Stimulated activated CD8-positive, alpha-beta memory T cell treated with anti-CD3 and anti-CD28 coated beads, Interleukin-12 subunit alpha, Interleukin-12 subunit beta, amount 100 ng/mL, for 24 hours (primary cell): ENCODE data around the gene PARP15.
"Not testable (repeated sequence)": the region's sequence is repeated elsewhere in the genome, so short reads cannot be mapped to it uniquely, and the experiment has no call there.

Experiments used
- DNase-seq: peaks from one replicate; pipeline ENCODE4 v3.0.0-alpha.2; 2020; ENCODE audit errors: extremely low read depth

PARP15 gene

DNA sequence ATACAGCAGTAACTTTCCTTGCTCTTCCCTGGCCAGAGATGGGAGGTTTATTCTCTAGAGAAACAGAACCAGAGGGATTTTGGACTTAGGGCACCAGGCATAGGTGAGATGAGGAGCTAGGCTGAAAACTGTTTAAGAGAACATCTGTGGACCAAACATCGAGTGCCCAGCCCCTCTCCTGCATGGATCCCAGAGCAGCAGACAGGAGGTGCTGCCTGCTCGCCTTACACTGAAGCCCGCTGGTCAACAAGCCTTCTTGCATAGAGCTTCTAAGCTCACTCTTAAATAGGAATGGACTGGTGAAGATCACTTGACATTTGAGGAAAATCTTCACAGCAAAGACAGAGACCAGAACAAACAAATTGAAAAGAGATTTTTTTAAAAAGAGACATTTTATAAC is 41.2 kb downstream of the PARP15 start:
- DNase-seq: no peak

DNA sequence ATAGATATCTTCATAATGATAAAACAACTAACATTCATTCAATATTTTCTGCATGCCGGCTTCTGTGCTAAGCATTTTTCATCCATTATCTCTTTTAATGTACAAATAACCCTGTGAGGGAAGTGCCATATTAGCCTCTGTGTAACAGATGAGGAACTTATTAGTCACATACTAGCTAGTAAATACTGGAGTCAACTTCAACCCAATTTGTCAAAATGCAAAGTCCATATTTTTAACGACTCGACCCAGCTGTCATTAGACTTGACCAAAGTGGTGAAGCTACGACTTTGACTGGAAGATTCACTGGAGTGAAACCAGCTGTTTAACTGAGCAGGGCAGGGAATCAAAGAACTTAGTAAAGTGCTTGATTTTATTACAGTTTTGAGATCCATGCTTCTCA is 41.6 kb downstream of the PARP15 start:
- DNase-seq: no peak

DNA sequence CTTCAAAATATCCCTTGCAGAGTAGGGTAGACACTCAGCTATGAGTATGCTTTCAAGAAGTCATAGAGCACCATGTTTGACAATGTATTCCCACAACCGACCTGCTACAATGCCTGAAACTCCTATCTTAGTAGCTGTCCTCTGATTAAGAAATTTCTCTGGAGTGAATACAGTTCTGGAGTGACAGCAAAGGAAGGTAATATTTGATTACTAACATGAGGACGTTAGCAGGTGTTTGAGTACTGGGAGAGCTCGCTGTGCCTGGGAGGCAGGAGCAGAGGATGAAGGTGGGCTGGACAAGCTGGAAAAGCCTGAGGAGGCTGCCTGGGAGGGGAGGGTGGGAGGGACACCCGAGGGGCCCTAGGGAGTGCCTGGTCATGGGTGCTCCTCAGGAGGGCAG is 42.9 kb downstream of the PARP15 start:
- DNase-seq: no peak

DNA sequence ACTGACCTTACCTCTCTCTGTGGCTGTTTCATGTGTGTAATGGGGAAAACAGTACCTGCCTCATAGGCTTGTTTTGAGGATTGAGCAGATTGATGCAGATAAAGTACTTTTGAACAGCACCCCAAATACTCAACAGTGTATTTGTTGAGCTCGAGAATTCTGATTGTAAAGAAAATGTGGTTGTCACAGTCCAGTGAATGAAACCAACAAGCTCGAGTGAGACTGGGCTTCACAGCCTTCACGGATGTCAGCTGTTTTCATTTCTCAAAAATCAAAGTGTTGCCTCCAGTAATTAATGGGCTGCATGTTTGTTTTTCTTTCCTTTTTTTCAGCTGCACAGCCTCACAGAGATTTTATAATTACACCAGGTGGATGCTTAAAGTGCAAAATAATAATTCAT is 43.7 kb downstream of the PARP15 start:
- DNase-seq: no peak

DNA sequence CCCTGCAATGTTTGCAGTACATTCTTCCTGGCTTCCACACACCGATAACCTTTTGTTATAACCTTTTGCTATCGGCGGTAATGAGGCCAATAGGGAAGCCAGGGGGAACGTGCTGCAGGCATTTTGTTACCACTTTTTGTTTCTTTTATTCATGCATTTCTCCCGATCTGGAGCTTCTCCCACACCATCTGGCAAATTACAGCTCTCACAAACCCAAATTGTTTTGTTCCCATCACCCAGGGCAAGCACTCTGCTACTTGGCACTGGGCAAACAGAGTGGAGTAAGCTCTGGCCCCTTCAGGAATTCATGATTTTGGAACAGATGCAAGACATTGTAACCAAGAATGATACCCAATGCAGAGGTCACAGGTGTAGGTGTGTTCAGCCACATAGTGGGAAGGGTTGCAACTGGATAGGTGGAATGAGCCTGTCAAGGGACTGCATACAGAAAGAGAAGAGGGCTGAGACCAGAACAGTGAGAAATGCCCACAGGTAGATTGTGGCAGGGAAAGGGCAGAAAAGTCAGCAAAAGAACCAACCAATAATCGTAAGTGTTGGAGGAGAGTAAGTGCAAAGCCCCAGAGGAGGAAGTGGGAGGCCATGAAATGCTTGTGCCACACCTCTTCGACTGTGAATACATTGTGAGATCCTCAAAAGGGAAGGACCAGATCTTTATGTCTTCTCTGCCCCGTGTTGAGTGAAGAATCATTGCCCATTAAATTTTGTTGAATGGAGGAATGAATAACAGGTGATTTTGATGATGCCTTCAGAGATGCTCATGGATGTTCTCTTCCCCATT is 45.8 kb downstream of the PARP15 start:
- DNase-seq: no peak

DNA sequence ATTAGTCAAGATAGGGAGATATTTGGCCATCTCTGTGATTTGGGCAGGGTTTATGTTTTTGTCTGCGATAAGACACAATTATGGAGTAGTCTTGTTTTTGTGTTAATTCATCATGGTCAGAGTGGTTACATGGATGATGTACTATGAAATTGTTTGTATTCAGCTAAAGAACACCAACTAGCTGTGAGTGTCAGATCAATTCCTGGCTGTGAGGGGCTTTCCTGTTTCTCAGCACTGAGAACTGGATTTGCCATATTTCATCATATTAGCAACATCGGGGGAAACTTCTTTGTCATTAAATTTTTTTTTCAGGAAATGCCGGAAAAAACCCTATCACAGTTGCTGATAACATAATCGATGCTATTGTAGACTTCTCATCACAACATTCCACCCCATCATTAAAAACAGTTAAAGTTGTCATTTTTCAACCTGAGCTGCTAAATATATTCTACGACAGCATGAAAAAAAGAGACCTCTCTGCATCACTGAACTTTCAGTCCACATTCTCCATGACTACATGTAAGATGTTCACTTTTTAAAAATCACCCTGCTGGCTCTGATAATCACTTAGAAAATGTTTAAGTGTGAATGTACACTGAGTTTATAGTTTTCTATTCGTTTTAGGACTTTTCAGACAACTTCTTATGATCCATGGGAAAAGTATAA is 49.2 kb downstream of the PARP15 start:
- DNase-seq: no peak

DNA sequence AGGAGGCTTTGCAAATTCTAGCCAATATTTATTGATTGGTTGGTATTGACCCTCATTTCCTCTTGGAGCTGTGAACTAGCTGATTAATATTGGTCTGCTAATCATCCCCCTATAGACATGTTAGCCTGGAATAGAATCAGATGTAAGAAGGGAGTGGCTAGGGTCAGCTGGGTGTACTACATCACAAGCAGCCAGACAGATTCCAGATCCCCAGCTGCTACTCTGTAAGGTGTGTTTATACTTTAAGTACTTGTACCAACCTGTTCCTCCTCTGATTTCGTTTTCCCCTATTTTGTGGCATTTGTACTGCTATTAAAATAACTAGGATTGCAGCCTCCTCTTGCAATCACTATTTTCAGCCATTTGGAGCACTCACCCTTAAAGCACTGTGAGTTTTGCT is 49.9 kb downstream of the PARP15 start:
- DNase-seq: no peak

DNA sequence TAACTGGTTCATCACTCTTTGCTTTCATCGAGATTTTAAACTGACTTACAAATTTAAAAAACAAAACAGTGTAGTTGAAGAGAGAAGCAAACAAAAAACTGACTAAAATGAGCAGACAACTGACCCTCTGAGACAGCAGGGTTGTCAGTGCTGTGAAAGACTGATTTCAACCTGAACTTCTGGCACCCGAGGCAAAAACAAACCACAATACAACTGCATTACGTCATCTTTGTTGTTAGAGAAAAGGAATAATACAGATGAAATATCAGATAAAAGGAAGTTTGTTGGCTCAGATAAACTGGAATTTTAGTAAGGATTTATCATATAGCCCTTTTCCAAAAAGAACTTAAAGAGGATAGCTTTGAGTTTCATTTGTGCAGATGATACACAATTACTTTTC is 51.1 kb downstream of the PARP15 start:
- DNase-seq: no peak

DNA sequence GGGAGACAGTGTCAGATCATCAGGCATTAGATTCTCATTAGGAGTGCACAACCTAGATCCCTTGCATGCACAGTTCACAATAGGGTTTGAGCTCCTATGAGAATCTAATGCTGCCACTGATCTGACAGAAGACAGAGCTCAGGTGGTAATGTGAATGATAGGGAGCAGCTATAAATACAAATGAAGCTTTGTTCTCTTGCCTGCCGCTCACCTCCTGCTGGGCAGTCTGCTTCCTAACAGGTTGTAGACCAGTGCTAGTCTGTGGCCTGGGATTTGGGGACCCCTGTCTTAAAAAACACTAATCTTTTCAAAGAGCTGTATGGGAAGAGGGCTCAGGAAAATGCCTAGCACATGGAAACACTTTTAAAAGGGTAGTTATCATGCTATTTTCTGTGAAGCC is 52.3 kb downstream of the PARP15 start:
- no peak for DNase-seq

DNA sequence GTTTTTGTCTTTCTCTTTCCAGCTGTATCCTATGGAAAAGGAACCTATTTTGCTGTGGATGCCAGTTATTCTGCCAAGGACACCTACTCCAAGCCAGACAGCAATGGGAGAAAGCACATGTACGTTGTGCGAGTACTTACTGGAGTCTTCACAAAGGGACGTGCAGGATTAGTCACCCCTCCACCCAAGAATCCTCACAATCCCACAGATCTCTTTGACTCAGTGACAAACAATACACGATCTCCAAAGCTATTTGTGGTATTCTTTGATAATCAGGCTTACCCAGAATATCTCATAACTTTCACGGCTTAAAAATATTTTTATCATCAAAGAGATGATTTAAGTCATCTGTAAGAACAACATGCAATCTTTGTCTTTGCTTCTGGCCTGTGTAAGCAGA is 58.3 kb downstream of the PARP15 start:
- DNase-seq: no peak

DNA sequence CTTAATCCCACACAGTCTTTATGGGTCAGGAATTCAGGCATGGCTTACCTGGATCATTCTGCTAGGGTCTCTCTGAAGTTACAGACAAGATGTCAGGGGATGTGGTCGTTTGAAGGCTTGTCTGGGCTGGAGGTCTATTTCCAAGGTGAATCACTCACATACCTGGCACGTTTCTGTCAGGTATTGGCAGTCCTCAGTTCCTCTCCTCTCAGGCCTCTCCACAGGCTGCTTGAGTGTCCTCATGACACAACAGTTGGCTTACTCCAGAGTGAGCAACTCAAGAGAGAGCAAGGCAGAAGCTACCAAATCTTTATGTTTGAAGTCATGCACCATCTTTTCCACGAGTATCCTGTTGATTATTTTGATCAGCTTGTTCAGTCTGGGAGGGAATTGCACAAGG is 59.2 kb downstream of the PARP15 start:
- DNase-seq: no peak

DNA sequence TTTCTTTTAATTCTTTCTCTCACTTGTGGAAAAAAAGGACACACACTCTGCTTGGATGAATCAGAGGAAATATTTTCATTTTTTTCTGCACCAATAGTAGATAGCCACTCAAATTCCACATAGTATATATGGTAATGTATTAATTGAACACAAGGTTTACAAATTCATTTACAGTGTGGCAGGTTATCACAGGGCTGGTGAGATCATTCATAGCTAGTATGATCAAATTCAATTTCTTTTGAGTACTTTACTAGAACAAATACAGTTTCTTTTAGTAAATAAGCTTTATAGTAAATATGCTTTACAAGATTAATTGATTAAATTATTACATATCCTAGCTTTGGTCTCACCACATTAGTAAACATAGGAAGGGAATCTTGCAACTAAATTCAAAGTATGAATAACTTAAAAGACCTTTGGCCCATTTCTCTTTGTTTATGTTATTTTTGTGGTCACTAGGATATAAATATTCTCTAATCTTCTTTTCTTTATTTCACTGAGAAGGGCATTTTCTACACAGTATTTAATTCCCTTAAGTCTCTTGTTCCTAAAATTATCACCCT is 63.1 kb downstream of the PARP15 start:
- no peak for DNase-seq

DNA sequence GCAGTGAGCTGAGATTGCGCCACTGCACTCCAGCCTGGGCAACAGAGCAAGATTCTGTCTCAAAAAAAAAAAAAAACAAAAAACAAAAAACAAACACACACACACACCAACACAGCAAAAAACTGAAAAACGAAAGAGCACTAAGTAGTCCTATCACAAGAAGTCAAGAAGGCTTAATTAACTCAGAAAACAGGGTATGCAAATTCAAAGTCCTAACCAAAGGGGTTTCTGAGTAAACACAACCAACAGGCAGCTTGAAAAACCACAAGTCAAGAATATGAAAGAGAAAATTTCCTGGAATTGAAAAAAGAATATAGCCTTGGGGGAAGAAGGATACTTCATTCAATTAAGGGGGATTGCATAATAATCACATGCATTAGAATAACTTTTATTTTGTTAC is 65.5 kb downstream of the PARP15 start:
- no peak for DNase-seq

DNA sequence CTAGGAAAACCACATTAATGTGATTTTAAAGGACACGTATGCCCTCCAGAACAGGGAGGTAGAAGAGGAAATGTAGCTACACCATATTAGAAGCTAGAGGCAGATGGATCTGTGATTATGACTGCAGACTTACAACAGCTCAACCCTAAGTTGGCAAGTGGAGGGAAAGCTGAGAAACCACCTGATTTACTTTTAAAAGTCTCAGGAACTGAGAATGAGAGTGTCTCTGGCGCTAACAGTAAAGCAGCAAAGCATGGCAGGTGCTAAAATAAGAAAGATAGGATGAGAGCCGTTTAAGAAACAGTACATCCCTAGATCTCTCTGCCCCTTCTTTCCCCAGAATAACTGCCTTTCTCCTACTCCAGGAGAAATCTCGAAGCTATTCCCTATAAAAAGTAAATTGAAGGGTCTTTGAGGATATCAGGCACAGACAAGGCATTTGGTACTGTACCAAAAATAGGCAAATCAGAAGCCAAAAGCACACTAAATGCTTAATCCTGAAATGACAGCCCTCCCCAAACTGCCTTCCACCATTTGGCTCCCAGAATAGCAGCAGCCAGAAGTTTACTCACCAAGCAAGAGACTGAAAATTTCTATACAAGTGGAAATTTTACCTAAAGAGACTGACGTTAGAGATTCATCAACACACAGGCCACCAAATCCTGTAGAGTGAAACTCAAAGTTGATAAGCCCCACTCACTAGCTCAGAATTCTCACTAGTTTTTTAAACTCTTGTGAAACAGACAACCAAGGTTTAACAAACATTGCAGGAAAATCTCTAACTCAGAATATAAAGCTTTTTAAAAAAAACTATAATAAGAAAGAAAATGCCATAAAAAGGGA is 68.9 kb downstream of the PARP15 start:
- no peak for DNase-seq

DNA sequence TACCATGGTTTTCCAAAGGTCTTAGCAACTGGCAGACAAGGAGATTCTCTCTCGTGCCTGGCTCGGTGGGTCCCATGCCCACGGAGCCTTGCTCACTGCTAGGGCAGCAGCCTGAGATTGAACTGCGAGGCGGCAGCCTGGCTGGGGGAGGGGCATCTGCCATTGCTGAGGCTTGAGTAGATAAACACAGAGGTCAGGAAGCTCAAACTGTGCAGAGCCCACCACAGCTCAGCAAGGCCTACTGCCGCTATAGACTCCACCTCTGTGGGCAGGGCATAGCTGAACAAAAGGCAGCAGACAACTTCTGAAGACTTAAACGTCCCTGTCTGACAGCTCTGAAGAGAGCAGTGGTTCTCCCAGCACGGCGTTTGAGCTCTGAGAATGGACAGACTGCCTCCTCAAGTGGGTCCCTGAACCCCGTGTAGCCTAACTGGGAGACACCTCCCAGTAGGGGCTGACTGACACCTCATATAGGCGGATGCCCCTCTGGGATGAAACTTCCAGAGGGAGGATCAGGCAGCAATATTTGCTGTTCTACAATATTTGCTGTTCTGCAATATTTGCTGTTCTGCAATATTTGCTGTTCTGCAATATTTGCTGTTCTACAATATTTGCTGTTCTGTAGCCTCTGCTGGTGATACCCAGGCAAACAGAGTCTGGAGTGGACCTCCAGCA is 73.9 kb downstream of the PARP15 start:
- DNase-seq: not testable (repeated sequence)

DNA sequence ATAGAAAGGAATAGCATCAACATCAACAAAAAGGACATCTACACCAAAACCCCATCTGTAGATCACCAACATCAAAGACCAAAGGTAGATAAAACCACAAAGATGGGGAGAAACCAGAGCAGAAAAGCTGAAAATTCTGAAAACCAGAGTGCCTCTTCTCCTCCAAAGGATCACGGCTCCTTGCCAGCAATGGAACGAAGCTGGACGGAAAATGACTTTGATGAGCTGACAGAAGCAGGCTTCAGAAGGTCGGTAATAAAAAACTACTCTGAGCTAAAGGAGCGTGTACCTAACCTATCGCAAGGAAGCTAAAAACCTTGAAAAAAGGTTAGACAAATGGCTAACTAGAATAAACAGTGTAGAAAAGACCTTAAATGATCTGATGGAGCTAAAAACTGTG is 74.5 kb downstream of the PARP15 start:
- DNase-seq: not testable (repeated sequence)

DNA sequence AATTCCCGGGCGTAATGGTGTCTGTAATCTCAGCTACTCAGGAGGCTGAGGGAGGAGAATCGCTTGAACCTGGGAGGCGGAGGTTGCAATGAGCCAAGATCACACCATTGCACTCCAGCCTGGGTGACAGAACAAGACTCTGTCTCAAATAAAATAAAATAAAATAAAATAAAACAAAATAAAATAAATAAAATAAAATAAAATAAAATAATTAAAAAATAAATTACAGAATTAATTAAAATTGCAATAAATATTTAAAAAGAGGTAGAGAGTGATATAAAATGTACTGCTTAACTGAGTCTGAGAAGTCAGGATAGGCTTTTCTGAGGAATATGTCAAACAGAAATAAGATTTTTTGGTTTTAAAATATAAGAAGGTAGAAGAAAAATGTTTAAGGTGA is 80.9 kb downstream of the PARP15 start:
- DNase-seq: not testable (repeated sequence)

DNA sequence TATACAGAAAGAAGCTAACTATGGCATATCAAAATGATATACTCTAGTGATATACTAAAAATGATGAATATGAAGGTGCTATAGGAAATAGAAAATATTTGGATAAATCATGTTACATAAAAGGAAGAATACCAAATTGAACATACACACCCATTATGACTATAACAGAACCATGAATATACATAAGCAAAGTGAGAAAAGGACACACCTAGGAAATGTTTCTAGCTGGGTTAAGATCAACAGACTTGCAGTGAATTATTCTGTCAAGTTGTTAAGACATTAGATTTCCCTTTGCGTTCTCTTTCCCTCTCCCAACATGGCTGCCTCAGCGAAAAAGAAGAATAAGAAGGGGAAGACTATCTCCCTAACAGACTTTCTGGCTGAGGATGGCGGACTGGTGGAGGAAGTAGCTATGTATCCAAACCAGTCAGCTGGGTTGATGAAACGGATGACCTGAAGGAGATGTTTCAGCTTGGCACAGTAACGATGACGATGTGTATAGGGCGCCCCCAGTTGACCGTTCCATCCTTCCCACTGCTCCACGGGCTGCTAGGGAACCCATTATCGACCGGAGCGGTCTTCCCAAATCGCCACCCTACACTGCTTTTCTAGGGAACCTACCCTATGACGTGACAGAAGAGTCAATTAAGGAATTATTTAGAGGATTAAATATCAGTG is 83.0 kb downstream of the PARP15 start:
- no peak for DNase-seq

DNA sequence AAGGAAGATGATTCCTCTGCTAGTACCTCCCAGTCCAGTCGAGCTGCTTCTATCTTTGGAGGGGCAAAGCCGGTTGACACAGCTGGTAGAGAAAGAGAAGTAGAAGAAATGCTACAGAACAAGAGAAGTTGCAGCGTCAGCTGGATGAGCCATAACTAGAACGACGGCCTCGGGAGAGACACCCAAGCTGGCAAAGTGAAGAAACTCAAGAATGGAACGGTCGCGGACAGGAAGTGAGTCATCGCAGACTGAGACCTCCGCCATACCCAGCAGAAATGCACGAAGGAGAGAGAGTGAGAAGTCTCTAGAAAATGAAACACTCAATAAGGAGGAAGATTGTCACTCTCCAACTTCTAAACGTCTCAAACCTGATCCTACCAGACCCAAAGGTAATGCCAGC is 84.2 kb downstream of the PARP15 start:
- DNase-seq: no peak

DNA sequence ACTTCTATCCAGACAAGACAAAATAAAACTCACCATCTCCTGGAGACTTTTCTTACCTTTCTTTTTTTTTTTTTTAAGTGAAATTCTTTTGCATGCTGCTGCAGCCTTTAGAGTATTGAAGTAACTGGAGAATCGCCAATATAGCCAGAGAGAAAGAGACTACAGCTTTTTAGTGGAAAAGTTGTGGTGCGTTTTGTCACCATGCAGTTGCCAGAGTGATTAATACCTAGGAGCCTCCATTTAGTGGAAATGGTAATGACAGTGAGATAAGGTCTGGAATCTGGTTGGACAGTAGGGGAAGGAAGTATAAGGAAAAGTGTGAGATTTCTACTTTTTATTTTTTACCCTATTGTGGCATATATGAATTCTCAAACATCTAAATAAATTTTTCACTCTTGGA is 85.1 kb downstream of the PARP15 start:
- no peak for DNase-seq

DNA sequence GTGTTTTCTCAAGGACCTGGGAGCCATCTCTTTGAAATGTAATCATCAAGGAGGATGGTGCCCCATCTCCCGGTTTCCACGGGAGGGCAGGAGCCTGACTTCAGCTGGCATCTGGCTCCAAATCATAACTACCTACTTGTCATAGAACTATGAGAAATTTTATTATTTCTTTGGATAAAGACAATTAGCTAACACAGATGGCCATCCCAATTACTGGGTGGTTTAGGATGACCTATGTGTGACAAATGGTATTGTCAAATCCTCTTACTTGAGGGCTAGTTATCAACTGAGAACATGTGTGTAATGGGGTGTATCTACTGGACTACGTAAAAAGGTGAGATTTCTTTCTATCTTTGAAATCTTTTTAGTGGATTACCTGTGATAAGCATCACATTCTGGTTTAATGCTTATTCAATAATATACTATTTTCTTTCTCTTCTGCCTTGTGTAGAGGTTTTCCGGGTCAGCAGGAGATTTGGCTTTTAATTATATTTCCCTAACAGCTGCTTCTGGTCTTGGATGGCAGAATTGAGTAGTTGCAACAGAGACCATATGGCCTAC is 87.9 kb downstream of the PARP15 start:
- DNase-seq: no peak
